RPMI7951 (cell line): ENCODE results near the gene RUSF1. TPM values are rescaled to one million over a fixed set of nuclear protein-coding genes. Genes with fewer than 3 reads are reported as not detected.
"Not testable (repeated sequence)": the region's sequence is repeated elsewhere in the genome, so short reads cannot be mapped to it uniquely, and the experiment has no call there.

Source experiments
- DNase-seq: peaks from one replicate; pipeline ENCODE4 v3.0.0-alpha.2; 2012; ENCODE audit warnings: low read depth
- total RNA-seq: library from RNA; depleted of rRNA; stranded (reverse); fragments of >200 nt; shearing (Covaris generic); gene quantifications from 2 replicates; pipeline ENCODE4 v1.2.3, GENCODE V29; 2014; rRNA removed

The RUSF1 gene
- total RNA-seq, 1 experiment from 2014 or later, result 24.9 TPM

GRCh38 chr16:31453255-31454204, 54.7 kb downstream of the RUSF1 start:
- DNase-seq, result no peak

- peak; percentile 84 for DNase-seq
Measured at GRCh38 chr16:31452631-31453106, 55.5 kb downstream of the RUSF1 start.

GRCh38 chr16:31451681-31452351, 56.4 kb downstream of the RUSF1 start:
- peak; percentile 46 for DNase-seq

GRCh38 chr16:31451201-31451600, 57.0 kb downstream of the RUSF1 start:
- no peak for DNase-seq

- not testable (repeated sequence) for DNase-seq
Measured at GRCh38 chr16:31445931-31446330, 62.3 kb downstream of the RUSF1 start.

GRCh38 chr16:31441956-31442355, 66.2 kb downstream of the RUSF1 start:
- DNase-seq, result no peak

GRCh38 chr16:31440516-31441184, 67.5 kb downstream of the RUSF1 start:
- DNase-seq, result no peak

- DNase-seq, result no peak
Measured at GRCh38 chr16:31439519-31439918, 68.7 kb downstream of the RUSF1 start.

Other genes starting within 250 kb of the RUSF1 start
- gene ITGAM, start 248.4 kb downstream of the RUSF1 start, total RNA-seq, result not detected in 2 replicates
- not detected in 2 replicates for gene ITGAX, start 153.2 kb downstream of the RUSF1 start, total RNA-seq
- not detected in 2 replicates for gene ITGAD, start 115.1 kb downstream of the RUSF1 start, total RNA-seq
- gene COX6A2, start 80.0 kb downstream of the RUSF1 start, total RNA-seq, result not detected in 2 replicates
- gene ZNF843, start 65.6 kb downstream of the RUSF1 start, total RNA-seq, result 0.20 TPM in 1 of 2 replicates, not detected in the other
- 4.6 and 4.9 TPM in 2 replicates for gene ARMC5, start 48.9 kb downstream of the RUSF1 start, total RNA-seq
- 27.5 and 37.7 TPM in 2 replicates for gene TGFB1I1, start 36.2 kb downstream of the RUSF1 start, total RNA-seq
- 0.10 TPM in 1 of 2 replicates, not detected in the other for gene SLC5A2, start 25.3 kb downstream of the RUSF1 start, total RNA-seq
- not detected in 2 replicates for gene AHSP, start 19.5 kb upstream of the RUSF1 start, total RNA-seq